SKM-1 treated with dmso at 0.1 percent for 144 hours (cell line): ENCODE results near the gene PKDREJ.
A peak's percentile ranks its signal among the peaks of the same experiment; 100 is the strongest.
"Not testable (repeated sequence)": the region's sequence is repeated elsewhere in the genome, so short reads cannot be mapped to it uniquely, and the experiment has no call there.

Source experiments
- DNase-seq: peaks from one replicate; lab custom pipeline; 2025; ENCODE audit not compliant: unreplicated experiment; lab: John Stamatoyannopoulos, UW

PKDREJ gene

DNA sequence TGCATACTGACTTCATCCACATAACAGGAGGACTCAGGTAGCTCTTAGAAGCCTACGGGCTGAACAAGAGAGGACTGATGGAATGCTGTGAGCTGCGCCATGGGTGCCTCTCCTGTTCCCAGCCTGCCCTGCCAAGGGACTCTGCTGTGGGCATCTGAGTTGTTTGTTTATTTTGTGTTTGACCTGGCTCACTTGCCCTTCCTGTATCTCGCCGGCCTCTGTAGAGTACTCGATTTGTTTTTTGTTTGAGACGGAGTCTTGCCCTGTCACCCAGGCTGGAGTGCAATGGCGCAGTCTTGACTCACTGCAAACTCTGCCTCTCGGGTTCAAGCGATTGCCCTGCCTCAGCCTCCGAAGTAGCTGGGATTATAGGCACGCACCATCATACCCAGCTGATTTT is 6.4 kb upstream of the PKDREJ start:
- no peak for DNase-seq

DNA sequence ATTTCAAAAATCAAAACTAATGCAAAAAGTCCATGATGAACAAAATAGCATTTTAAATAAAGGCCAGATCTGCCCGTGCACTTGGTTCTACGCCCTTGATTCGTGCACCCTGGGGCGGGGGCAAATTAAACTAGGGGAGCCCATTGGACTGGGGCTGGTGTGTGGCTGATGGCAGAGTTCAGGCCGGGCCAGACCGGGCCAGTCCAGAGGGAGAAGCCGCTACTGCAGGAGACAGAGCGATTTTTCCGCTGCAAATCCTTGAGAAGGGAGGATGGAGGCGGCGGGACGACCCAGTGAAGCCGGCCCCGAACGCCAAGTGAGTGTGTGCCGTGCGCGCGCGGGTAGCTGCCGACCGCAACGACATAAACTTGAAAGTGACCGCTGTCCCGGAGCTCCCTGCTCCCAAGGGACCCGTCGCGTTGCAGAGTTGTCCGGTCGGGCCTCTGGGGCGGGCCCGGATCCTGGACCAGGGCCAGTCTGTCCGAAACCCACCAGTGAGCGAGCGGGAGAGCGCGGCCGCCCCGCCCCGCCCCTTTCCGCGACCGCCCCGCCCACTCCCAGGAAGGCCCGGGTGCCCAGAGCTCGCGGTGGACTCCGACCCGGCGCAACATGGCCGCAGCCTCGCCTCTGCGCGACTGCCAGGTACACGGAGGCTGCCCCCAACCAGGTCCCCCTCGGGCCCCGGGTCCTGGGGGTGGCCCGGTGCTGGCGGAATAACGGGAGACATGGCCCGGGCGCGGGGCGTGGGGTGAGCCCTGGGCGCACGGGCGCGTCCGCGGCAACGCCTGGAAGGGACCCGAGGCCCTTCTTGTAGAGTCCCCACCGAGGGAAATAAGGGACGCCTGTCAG is 4.5 kb upstream of the PKDREJ start, which contains the start of gene TTC38:
Gene TTC38 (plus strand): TSS at position 578 of the 849 bp plus-strand sequence. CDS start 32 bp downstream, at position 610.
- peak; percentile 37 for DNase-seq

DNA sequence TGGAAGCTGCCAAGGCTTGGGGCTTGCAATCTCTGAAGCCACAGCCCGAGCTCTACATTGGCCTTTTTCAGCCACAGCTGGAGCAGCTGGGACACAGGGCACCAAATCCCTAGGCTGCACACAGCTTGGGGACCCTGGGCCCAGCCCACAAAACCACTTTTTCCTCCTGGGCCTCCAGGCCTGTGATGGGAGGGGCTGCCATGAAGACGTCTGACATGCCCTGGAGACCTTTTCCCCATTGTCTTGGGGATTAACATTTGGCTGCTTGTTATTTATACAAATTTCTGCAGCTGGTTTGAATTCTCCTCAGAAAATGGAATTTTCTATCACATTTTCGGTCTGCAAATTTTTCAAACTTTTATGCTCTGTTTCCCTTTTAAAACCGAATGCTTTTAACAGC is 2.5 kb upstream of the PKDREJ start:
- not testable (repeated sequence) for DNase-seq

DNA sequence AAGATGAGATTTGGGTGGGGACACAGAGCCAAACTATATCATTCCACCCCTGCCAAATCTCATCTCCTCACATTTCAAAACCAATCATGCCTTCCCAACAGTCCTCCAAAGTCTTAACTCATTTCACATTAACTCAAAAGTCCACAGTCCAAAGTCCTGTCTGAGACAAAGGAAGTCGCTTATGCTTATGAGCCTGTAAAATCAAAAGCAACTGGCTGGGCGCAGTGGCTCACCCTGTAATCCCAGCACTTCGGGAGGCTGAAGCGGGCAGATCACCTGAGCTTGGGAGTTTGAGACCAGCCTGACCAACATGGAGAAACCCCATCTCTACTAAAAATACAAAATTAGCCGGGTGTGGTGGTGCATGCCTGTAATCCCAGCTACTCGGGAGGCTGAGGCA is 1.4 kb upstream of the PKDREJ start:
- not testable (repeated sequence) for DNase-seq

DNA sequence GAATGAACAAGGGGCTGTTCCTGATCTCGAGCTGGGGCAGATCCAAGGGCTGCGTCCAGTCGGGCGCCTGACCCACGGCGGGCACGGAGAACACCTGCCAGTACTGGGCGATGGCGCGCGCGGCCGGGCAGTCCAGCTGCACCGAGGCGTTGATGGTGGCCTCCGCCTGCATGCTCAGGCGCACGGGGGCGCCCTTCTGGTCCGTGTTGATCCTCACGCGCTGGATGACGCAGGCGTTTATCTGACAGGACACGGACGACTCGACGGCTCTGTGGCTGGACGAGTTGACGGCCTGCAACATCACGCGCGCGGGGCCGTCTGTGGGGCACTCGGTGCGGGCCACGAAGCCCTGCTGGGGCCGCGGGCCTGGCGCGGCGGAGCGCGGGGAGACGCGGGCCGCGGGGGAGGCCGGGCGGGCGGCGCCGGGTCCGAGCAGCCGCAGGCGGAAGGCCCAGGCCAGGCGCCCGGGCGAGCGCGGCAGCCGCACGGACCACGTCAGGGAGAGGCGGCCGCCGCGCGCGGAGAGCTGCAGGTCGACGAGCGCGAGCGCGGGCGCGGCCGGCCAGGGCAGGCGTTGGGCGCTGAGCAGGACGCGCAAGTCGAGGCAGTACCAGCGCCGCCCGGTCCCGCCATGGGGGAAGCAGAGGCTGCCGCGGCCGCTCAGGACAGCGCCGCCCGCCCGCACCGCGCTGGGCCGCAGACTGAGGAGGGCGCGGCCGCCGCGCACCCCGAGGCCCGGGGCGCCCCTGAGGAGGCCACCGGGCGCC is 511 bp downstream of the PKDREJ start:
- DNase-seq: no peak

DNA sequence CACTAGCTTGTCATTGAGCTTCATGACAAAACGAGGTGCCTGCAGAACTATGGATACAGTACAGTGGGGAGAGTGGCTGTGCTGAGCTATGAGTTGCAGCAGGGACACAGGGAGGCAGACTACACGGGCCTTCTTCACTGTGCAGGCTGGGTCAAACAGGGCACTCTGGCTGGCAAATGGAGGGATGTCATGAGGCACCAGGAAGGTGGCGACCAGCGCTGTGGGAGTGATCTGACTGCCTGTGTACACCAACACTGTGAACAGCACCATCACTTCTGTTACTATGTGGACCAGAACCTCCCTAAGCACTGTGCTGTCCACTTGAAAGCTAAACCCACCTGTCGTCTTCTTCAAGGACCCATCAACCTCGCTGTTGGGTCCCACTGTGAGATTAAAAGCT is 3.1 kb downstream of the PKDREJ start:
- DNase-seq: no peak

DNA sequence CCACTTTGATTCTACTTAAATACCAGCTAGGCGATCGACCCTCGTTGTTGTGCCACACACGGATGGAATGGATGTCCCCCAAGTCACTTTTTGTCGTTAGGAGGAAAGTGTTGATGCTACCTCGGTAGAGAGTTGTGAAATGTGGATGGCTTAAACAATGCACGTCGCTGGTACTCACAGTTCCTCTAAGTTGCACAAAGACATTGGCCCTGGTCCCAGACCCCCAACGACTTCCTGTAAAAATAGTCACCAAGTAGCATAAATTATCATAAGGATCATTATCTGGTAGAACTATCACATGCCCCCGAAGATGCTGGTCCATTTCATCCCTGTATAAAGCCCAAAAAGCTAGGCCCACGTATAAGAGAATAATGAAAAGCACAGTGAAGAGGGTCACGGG is 3.8 kb downstream of the PKDREJ start:
- no peak for DNase-seq

DNA sequence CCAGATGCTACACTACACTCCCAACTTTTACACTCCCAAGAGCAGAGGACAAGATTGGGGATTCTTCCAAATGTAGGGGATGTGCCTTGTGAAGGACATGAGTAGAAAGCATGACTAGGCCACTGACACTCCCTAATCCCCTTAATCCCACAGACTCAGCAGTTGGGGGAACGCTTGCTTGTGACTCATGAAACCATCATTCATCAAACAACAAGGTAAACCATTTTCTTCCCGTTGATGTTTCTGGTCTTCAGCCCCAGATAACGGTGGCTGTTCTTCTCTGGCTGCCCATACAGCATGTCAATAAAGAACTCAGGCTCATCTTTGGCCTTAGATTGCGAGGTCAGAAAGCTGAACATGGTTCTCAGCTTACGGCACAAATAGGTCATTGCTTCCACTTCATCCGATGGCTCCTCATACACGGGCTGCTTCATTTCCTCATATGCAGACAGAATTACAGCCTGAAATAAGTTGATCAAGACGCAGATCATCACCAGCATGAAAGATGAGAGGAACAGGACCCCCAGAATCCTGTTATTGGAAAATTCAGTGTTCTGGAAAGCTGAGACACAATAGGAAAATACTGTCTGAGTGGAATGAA is 6.7 kb downstream of the PKDREJ start:
- no peak for DNase-seq

DNA sequence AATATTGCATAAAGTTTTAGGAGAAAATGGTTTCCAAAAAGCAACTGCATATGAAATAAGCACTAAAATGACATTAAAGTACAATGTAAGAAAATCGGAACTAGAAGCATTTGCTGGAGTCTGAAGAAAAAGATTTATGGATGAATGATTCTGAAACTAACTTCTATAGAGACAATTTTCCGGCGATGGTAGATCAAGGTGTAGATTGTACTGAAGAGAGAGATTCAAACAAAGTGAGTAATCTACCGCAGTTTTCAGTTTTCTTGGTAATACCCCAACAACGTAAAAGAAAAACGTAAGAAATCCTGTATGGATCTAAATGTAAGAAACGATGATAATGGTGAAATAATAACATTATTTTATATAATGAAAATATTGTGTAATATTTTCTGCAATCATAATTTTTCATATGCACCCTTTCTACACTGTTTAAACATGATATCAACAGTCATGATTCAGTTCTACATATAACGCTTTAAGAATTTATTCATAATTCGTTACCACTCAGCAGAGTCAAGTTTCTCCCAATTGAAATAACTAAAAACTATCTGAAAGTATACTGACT is 11.2 kb downstream of the PKDREJ start:
- DNase-seq: no peak

DNA sequence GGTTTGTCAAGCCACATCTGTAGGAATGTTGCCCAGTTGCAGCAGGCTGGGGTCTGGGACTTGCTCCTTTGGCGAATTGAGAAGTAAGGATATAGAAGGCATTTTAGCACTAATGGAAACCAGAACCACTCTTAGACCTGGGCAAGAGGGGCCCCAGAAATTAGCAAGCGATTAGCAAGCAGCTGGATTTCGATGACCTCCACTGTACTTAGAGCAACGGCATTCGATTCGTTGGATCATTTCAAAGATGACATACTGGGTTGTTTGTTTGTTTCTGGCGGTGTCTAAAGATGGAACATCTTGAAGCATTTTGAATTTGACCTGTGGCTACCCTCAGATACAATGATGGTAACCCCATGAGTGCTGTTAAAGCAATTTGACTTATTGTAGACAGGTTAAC is 11.9 kb downstream of the PKDREJ start:
- no peak for DNase-seq

DNA sequence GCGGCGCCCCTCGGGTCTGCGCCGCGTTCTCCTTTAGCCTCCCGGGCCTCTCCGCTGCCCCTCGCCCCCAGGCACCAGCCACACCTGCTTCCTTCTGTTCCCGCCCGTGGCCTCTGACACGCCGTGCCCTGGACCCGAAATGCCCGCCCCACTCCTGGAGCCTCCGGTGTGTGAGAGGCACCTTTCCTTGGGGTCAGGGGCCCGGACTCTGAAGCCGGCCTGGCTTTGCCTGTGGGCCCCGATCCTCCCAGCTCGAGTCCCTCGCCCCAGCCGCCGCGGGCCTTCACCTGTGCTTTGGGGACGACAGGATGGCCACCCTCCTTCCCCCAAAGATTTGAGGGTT is 12.4 kb downstream of the PKDREJ start:
- DNase-seq: no peak

DNA sequence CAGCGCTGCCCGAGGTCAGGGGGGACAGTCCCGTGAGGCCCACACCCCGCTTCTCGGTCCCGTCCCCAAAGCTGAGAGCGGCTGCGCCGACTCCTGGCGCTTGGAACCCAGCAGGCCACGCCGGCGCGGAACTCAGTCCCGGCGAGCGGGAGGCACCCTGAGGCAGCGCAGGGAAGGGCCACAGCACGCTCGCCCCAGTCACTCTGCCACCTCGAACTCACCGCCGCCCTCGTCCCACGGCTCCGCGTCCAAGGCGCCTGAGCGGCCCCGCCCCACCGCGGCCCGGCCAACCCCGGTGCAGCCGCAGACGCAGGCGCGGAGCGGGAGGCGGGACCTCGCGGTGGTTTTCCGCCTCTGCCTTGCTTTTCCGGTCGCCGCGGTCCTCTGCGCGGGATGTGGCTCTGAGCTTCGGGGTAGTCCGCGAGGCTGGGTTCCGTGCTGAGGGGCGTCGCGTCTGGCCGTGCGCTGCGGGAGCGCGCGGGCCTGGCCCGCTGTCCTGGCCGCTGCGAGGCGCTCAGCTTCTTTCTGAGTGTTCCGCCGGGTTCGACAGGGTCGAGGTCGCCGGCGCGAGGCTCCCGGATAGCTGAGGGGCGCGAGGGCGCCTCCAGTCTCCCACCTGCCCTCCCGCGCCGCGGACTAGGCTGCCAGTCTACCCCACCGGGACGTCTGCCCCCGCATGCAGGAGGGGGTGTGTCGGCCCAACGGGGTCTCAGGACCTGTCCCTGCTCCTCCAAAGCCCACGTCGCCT is 12.9 kb downstream of the PKDREJ start, which contains the start of gene CDPF1:
Gene CDPF1 (minus strand): TSS at position 259 of the 748 bp plus-strand sequence. CDS start 2,009 bp downstream, outside the sequence.
- DNase-seq: peak; percentile 85

DNA sequence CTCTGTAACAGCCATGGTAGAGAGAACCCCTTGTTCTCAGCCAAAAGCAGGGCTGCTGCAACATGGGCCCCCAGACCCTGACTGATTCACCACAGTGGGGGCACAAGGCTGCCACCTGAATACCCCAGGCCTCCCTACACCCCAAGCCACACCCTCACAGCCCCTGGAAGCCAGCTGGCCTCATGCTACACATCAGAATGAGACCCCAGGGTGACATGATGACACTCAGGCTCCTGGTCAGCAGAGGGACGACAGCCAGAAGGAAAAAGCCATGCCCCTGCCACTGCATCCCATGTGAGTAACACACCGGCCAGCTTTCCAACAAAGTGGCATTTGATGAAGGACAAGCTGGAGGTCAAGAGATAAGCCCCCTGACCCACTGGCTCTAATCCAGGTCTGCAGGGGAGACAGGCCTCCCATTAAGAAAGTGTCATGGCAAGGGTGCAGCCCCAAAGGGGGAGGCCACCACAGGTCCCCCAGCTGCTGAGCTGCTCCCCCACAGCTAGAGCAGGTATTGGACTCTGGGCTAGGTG is 15.6 kb downstream of the PKDREJ start:
- no peak for DNase-seq

DNA sequence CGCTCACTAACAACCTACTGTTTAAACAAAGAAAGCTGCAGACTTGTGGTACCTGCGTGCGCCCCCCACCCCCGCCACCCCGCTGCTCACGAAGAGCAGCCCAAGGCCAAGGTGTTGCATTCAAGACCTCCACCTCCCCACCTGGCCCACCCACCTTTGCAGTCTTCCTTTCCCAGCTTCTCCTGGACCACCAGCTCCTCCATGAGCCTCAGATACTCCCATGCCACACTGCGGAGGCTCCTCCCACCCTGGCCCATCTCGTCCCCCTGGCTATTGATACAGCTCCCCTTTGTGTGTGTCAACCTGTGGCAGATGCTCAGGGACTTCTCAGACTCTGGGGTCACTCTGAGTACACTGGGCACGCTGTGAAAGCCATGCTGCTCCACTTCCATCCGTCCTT is 17.0 kb downstream of the PKDREJ start:
- no peak for DNase-seq

DNA sequence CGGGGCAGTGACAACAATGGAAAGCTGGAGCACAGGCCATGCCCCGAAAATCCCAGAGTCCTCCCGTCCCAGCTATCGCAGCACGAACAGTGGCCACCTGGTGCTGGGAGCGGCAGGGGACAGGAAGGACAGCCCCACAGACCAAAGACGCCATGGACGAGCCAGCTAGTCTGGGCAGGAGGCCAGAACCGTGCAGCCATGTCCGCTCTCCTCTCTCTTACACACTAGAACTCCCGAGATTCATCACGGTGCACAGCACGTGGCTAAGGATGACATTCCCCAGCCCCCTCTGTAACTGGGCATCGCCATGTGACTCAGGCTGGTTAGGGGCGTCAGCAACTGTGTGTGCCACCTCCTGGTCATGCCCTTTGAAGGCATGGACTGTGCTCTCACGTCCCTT is 17.6 kb downstream of the PKDREJ start:
- DNase-seq: no peak

DNA sequence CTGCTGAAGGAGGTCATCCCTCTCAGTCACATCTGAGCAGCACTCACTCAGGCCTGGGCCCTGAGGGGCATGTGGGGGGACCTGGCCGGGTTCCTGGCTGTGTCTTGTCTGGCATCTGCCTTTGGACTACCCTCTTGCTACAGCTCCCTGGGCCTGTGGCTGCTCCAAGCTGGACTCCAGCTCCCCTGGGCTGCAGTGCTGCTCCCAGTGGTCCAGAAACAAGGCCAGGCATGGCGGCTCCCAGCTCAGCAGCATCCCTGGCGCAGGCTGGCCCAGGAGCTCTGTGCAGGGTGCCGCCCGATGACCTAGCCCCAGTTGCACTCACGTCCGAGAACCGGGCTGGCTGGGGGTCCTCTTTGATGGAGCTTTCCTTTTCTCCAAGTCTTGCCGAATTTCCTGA is 18.4 kb downstream of the PKDREJ start:
- DNase-seq: no peak

DNA sequence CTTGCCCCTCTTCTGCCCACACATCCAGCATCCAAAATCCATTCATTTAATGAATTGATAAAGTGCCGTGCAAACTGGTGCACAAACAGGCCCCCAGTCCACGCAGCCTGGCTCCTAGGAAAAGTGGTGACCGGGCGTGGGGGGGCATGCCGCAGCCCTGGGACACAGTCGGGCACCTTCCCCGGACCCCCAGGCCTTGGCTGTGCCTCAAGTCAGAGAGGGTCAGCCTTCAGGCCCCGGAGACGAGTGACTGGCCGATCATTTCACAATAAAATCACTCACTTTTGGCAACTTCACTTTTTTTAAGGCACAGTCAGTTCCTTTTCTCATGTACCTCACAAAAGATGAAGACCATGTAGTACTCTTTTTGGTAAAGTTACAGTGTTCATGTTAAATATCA is 21.1 kb downstream of the PKDREJ start:
- no peak for DNase-seq

DNA sequence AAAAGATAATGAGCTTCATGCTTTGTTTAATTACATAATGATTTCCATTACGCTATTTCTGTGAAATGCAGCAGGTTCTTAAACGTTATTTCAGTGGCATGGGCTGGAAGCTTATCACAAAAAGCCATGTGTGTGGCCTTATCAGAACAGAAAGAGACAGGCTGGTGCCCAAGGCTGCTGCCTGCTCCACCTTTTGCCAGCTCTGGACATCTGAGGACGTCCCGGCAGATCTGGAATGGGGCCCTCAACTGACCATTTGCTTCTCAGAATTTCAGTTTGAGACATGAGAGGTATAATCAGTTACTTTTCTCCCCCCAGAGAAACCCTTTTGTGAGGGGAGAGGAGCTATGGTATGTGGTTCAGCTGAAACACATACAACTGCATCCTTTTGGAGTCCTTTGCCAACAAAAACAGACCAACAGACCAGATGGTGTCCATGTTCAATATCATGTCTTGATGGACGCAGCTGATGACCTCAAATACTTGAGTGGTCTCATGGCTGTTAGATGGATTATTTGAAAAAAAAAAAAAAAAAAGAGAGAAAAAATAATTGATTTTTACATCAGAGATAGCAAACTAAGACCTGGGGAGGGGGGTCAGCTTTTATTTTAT is 21.6 kb downstream of the PKDREJ start:
- DNase-seq: no peak

DNA sequence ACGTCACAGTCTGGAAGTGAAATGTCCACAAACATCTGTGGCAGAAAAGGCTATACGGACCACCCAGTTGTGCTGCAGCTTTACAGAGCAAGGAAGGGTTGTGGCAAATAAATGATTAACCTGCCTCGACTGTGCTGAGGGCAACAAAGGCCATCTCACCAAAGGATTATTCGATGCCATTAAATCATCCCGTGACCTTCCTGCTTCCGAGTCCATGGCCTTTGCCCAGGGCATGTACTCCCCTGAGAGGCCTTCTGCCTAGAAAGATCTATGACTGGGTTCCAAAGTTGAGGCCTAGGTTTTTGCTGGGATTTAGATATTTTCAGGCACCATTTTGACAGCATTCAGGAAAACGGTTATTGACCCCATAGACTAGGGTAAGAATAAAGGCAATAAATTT is 22.2 kb downstream of the PKDREJ start:
- DNase-seq: no peak

DNA sequence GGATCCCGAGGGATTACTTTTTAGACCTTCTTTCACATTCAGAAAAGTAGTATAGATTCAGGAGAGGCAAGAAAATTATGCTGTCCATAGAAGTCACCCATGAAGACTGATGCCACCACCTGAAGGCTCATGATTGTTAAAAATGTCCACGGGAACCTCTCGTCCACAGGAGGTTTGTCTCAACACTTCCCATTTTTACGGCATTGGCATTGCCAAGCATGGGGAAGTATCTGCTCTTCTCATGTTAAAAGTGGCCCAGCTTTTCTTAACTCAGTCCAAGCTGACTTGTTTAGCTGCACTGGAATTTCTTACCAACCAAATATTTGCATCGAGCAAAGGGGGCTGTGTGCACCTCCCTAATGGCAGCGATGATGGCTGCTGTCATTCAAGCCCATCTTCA is 22.6 kb downstream of the PKDREJ start:
- no peak for DNase-seq
